ENCODE results near the gene FAHD1.

DNA sequence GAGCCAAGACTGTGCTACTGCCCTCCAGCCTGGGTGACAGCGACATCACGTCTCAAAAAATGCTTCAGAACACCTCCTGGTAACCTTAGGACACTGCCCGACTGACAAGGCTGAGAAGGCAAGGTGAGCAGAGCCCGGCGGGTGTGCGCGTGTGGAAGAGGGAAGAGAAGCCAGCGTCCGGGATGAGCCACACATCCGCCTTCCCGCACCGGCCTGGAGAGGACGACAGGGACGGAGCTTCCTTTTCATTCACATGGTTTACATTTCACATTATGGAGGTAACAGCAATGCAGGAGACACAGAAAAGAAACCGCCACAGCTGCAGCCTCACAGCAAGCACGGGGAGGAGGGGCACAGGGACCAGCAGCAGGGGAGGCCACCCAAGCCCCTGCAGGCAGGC, 16.9 kb upstream of the FAHD1 start:
- no peak for TF ChIP-seq CTCF (IDR thresholded peaks at IDR 0.05 in 4 of 5, conservative IDR thresholded peaks at IDR 0.05 in 1 of 5)
- no peak for TF ChIP-seq POLR2A (IDR thresholded peaks at IDR 0.05)
